Measurements from ENCODE around the gene KMT5C.

KMT5C gene

GRCh38 chr19:55389386-55390317, 50.0 kb downstream of the KMT5C start:
- no peak for DNase-seq

GRCh38 chr19:55390461-55390880, 50.8 kb downstream of the KMT5C start:
- no peak for DNase-seq

- DNase-seq: no peak
Observed at GRCh38 chr19:55391191-55391670, 51.6 kb downstream of the KMT5C start.

- no peak for DNase-seq
Observed at GRCh38 chr19:55391702-55392615, 52.3 kb downstream of the KMT5C start.

GRCh38 chr19:55392820-55393761, 53.4 kb downstream of the KMT5C start:
- DNase-seq: no peak

All from hippocampal formation (tissue), 2 donors.